HCT116 (cell line): ENCODE results near the gene VPS33A. TPM values are rescaled to one million over a fixed set of nuclear protein-coding genes. Genes with fewer than 3 reads are reported as not detected.

ENCODE experiments used
- ATAC-seq: fragments of 200-7000 bp; cut with Tn5 transposase; 2 replicates; pipeline ENCODE4 v1.9.1; 2020; ENCODE audit warnings: mild to moderate bottlenecking, moderate library complexity
- BruUV-seq: library from RNA; stranded (reverse); fragments of 400-500 nt; replicated peaks from 2 replicates; lab custom pipeline; 2021; lab: Mats Ljungman, UMichigan
- CTCF ChIA-PET: fragments of 300-600 bp; sonication (Branson Sonifier 250); formaldehyde crosslinking; loops from one replicate; lab custom pipeline; 2021; ENCODE audit warnings: antibody characterized with exemption; lab: Charles Lee
- POLR2A ChIA-PET: fragments of 300-600, 350-600 bp; sonication (Branson Sonifier 250); formaldehyde crosslinking; loops from one replicate; lab custom pipeline; 2021; ENCODE audit warnings: antibody characterized with exemption; lab: Charles Lee
- RAD21 ChIA-PET, 2 experiments: fragments of 300-600 bp; sonication (Branson Sonifier 250); formaldehyde crosslinking; loops; one replicate each; lab custom pipeline; 2023; ENCODE audit warnings: low total read pairs in 2 of 2; ENCODE audit not compliant: uncharacterized antibody in 2 of 2, unreplicated experiment in 2 of 2, low non-redundant PET in 1 of 2; lab: Charles Lee
- DNase-seq: peaks from one replicate; pipeline ENCODE4 v3.0.0-alpha.2; 2010; ENCODE audit warnings: low read depth, low spot score
- H2AFZ ChIP-seq: fragments of 200-600 bp; shearing (Covaris generic), sonication (generic); 2 replicates; pipeline ENCODE4 v1.6.1; 2017; ENCODE audit warnings: low read depth, mixed run types, mixed read lengths, antibody characterized with exemption, low read length; ENCODE audit not compliant: poor library complexity, severe bottlenecking
- H3K27ac ChIP-seq: 2 replicates; pipeline ENCODE4 v1.5.1; 2012; ENCODE audit warnings: low read depth, low read length
- H3K27me3 ChIP-seq: fragments of 200-600 bp; sonication (generic); 2 replicates; pipeline ENCODE4 v1.6.1; 2016; ENCODE audit warnings: mixed run types, low read length, mixed read lengths; ENCODE audit not compliant: insufficient read depth
- H3K36me3 ChIP-seq, 2 experiments: fragments of 200-500 bp in 1 of 2; fragments of 200-600 bp in 1 of 2; sonication (Bioruptor generic) in 1 of 2; sonication (generic) in 1 of 2; 2 replicates each; pipeline versions ENCODE4 v1.5.1 to v1.6.1; 2014 to 2016; ENCODE audit warnings: low read length in 2 of 2, inconsistent platforms in 1 of 2, mixed read lengths in 1 of 2, mixed run types in 1 of 2; ENCODE audit not compliant: insufficient read depth in 2 of 2, control insufficient read depth in 1 of 2
- H3K4me1 ChIP-seq, 2 experiments: fragments of 200-600 bp in 1 of 2; sonication (generic) in 1 of 2; 2 replicates each; pipeline versions ENCODE4 v1.5.1 to v1.6.1; 2012 to 2017; ENCODE audit warnings: low read length in 2 of 2, inconsistent platforms in 1 of 2, mild to moderate bottlenecking in 1 of 2, mixed read lengths in 1 of 2, mixed run types in 1 of 2, moderate library complexity in 1 of 2; ENCODE audit not compliant: insufficient read depth in 2 of 2, control insufficient read depth in 1 of 2
- H3K4me2 ChIP-seq: fragments of 200-600 bp; sonication (generic); 2 replicates; pipeline ENCODE4 v1.6.1; 2017; ENCODE audit warnings: mixed run types, low read length, mixed read lengths
- H3K4me3 ChIP-seq, 2 experiments: fragments of 200-600 bp in 1 of 2; sonication (generic) in 1 of 2; replicated peaks in 1 of 2; 2 replicates each; pipeline ENCODE4 v1.5.1; 2011 to 2016; ENCODE audit warnings: low read length in 2 of 2, control low read depth in 1 of 2, low read depth in 1 of 2, mild to moderate bottlenecking in 1 of 2, mixed read lengths in 1 of 2, mixed run types in 1 of 2
- H3K79me2 ChIP-seq: fragments of 200-600 bp; sonication (generic); 2 replicates; pipeline ENCODE4 v1.6.1; 2017; ENCODE audit warnings: mild to moderate bottlenecking, mixed run types, low read length, moderate library complexity, mixed read lengths; ENCODE audit not compliant: insufficient read depth
- H3K9ac ChIP-seq: fragments of 200-600 bp; sonication (generic); 2 replicates; pipeline ENCODE4 v1.6.1; 2016; ENCODE audit warnings: low read length, mixed read lengths
- H3K9me2 ChIP-seq: fragments of 200-600 bp; sonication (generic), shearing (Covaris generic); 2 replicates; pipeline ENCODE4 v1.6.1; 2017; ENCODE audit warnings: mixed run types, mild to moderate bottlenecking, moderate library complexity; ENCODE audit not compliant: insufficient read depth
- H3K9me3 ChIP-seq, 2 experiments: fragments of 200-500 bp in 1 of 2; fragments of 200-600 bp in 1 of 2; sonication (Bioruptor generic) in 1 of 2; sonication (generic) in 1 of 2; 2 replicates each; pipeline ENCODE4 v1.6.1; 2014 to 2017; ENCODE audit warnings: low read length in 2 of 2, mixed read lengths in 2 of 2, inconsistent platforms in 1 of 2, low read depth in 1 of 2, mild to moderate bottlenecking in 1 of 2, mixed run types in 1 of 2, moderate library complexity in 1 of 2; ENCODE audit not compliant: control insufficient read depth in 1 of 2, insufficient read depth in 1 of 2
- H4K20me1 ChIP-seq: fragments of 200-600 bp; sonication (generic), shearing (Covaris generic); 2 replicates; pipeline ENCODE4 v1.6.1; 2017; ENCODE audit warnings: mixed run types, mild to moderate bottlenecking, moderate library complexity; ENCODE audit not compliant: insufficient read depth
- CBX3 ChIP-seq: IDR thresholded peaks from 2 replicates; pipeline ENCODE4 v1.6.1; 2012; ENCODE audit warnings: low read depth
- CTCF ChIP-seq, 3 experiments: fragments of 200-600 bp in 1 of 3; sonication (generic) in 1 of 3; IDR thresholded peaks in 2 of 3; conservative IDR thresholded peaks in 1 of 3; 2 replicates each; pipeline ENCODE4 v1.5.1; 2012 to 2017; ENCODE audit warnings: low read depth in 2 of 3, low read length in 2 of 3, antibody characterized with exemption in 1 of 3, borderline replicate concordance in 1 of 3, control low read depth in 1 of 3, mild to moderate bottlenecking in 1 of 3, mixed read lengths in 1 of 3, mixed run types in 1 of 3, moderate library complexity in 1 of 3; ENCODE audit not compliant: insufficient read depth in 1 of 3
- ELF1 ChIP-seq: IDR thresholded peaks from 2 replicates; pipeline ENCODE4 v1.6.1; 2012; ENCODE audit warnings: low read depth, borderline replicate concordance
- EZH2phosphoT487 ChIP-seq: fragments of 200-600 bp; IDR thresholded peaks from 2 replicates; pipeline ENCODE4 v1.6.1; 2018; ENCODE audit warnings: antibody characterized with exemption, borderline replicate concordance
- FOSL1 ChIP-seq: IDR thresholded peaks from 2 replicates; pipeline ENCODE4 v1.6.1; 2012; ENCODE audit warnings: low read depth
- MAX ChIP-seq: IDR thresholded peaks from 2 replicates; pipeline ENCODE4 v1.6.1; 2012
- RAD21 ChIP-seq: IDR thresholded peaks from 2 replicates; pipeline ENCODE4 v1.6.1; 2012; ENCODE audit warnings: low read depth, mild to moderate bottlenecking
- REST ChIP-seq: IDR thresholded peaks from 2 replicates; pipeline ENCODE4 v1.6.1; 2012; ENCODE audit warnings: low read depth
- SRF ChIP-seq: IDR thresholded peaks from 2 replicates; pipeline ENCODE4 v1.6.1; 2012; ENCODE audit warnings: low read depth
- TCF7L2 ChIP-seq: IDR thresholded peaks from 2 replicates; pipeline ENCODE4 v1.7.0; 2011; ENCODE audit warnings: borderline replicate concordance, inconsistent platforms; ENCODE audit not compliant: insufficient read depth, insufficient read length; ENCODE audit errors: extremely low read depth
- YY1 ChIP-seq: IDR thresholded peaks from 2 replicates; pipeline ENCODE4 v1.6.1; 2011; ENCODE audit warnings: low read length, low read depth, moderate library complexity, mild to moderate bottlenecking; ENCODE audit not compliant: insufficient replicate concordance; ENCODE audit errors: extremely low read depth
- ZBTB33 ChIP-seq: IDR thresholded peaks from 2 replicates; pipeline ENCODE4 v1.6.1; 2011; ENCODE audit warnings: mild to moderate bottlenecking, low read length, moderate library complexity; ENCODE audit not compliant: insufficient replicate concordance; ENCODE audit errors: extremely low read depth
- ZNF274 ChIP-seq: fragments of 200-500 bp; sonication (Bioruptor generic); IDR thresholded peaks from 2 replicates; pipeline ENCODE4 v1.6.1; 2014; ENCODE audit warnings: mild to moderate bottlenecking, low read depth, low read length, inconsistent platforms
- intact Hi-C: fragments of 100-400 bp; cut with micrococcal nuclease; formaldehyde crosslinking; loops from 2 replicates; pipeline ENCODE4 v1.10.0; 2022
- total RNA-seq: library from RNA; stranded (reverse); gene quantifications from one replicate; pipeline ENCODE4 v1.2.1, GENCODE V29; 2021; ENCODE audit not compliant: unreplicated experiment

The VPS33A gene
- total RNA-seq, 1 experiment from 2014 or later, result 19.4 TPM

- TF ChIP-seq REST (no peak), CBX3 (no peak; the same call in none of the 2 replicates), TCF7L2 (peak; percentile 43)
- TF ChIP-seq, all 23 proteins: peak for 11
Observed at GRCh38 chr12:122225683-122226365, 40.5 kb downstream of the VPS33A start, which contains the start of gene DIABLO (continued).

GRCh38 chr12:122216445-122216844 lies 49.8 kb downstream of the VPS33A start:
- RAD21 ChIA-PET, result no interaction called here
- no peak for ATAC-seq
- BruUV-seq, result no TSS peak
- Histone ChIP-seq H2AFZ (no peak overlapping the region), H3K9me3 (no peaks in the 10 kb centered on the region), H3K4me2 (no peak overlapping the region), H3K79me2 (peaks cover 44% of the 10 kb centered on the region), H3K4me3 (no peak overlapping the region), H3K9ac (no peak overlapping the region), H3K27me3 (no peaks in the 10 kb centered on the region), H4K20me1 (no peaks in the 10 kb centered on the region), H3K27ac (no peak overlapping the region), H3K4me1 (no peaks in the 10 kb centered on the region), H3K9me2 (no peaks in the 10 kb centered on the region), H3K36me3 (peaks cover 41 to 48% of the 10 kb centered on the region in 2 experiments)
- TF ChIP-seq TCF7L2 (no peak), ZNF274 (no peak), CBX3 (no peak), FOSL1 (no peak), RAD21 (no peak), ELF1 (no peak), MAX (no peak), ZBTB33 (no peak), EZH2phosphoT487 (no peak), CTCF (IDR thresholded peaks at IDR 0.05 in 2 of 3, conservative IDR thresholded peaks at IDR 0.05 in 1 of 3; ENCODE audit: borderline replicate concordance in 1 of 3, insufficient read depth in 1 of 3, low read depth in 2 of 3, low read length in 2 of 3) (no peak), SRF (no peak), YY1 (no peak)
- CTCF ChIA-PET, result no interaction called here
- POLR2A ChIA-PET, result no interaction called here
- no peak for DNase-seq
- intact Hi-C loops, result no loop called here
